Stomach (tissue), 4 donors: Measurements from ENCODE around the gene ZSCAN5A.

Experiments
- CTCF ChIP-seq, 7 experiments: fragments of 450-650 bp in 4 of 7; fragments of 200-600 bp in 3 of 7; sonication (generic) in 3 of 7; IDR thresholded peaks; one replicate each; pipeline ENCODE4 v1.5.1; 2016 to 2019; ENCODE audit warnings: antibody characterized with exemption in 7 of 7, control low read depth in 2 of 7, mild to moderate bottlenecking in 1 of 7
- EP300 ChIP-seq: sonication (generic); formaldehyde crosslinking; IDR thresholded peaks from one replicate; pipeline ENCODE4 v1.6.1; 2017; ENCODE audit warnings: antibody characterized with exemption
- POLR2A ChIP-seq, 4 donors: fragments of 450-650 bp; IDR thresholded peaks; one replicate each; pipeline ENCODE4 v1.6.1; 2016; ENCODE audit warnings: antibody characterized with exemption in 4 of 4, control low read depth in 2 of 4, mild to moderate bottlenecking in 1 of 4, moderate library complexity in 1 of 4
- POLR2AphosphoS5 ChIP-seq, 3 donors: sonication (generic); formaldehyde crosslinking; IDR thresholded peaks; one replicate each; pipeline ENCODE4 v1.6.1; 2016; ENCODE audit warnings: antibody characterized with exemption in 3 of 3

GRCh38 chr19:56191115-56191514 is 123.5 kb downstream of the ZSCAN5A start:
- TF ChIP-seq CTCF (IDR thresholded peaks at IDR 0.05): no peak
- no peak for TF ChIP-seq EP300
- TF ChIP-seq POLR2AphosphoS5 (IDR thresholded peaks at IDR 0.05): no peak
- TF ChIP-seq POLR2A (IDR thresholded peaks at IDR 0.05): no peak
